KBM-7 (cell line): ENCODE data around the gene XRRA1.
"Not testable (repeated sequence)": the region's sequence is repeated elsewhere in the genome, so short reads cannot be mapped to it uniquely, and the experiment has no call there.

Experiments used
- DNase-seq: peaks from one replicate; pipeline ENCODE4 v3.0.0-alpha.2; 2015
- in situ Hi-C: fragments of 300-500 bp; cut with MboI; formaldehyde crosslinking; loops from 2 replicates; pipeline ENCODE4 v1.14.3; 2020; ENCODE audit warnings: low sequenced_read_pairs, low pct_unique_long_range_greater_than_20kb, mixed read lengths

XRRA1 gene, protein sequence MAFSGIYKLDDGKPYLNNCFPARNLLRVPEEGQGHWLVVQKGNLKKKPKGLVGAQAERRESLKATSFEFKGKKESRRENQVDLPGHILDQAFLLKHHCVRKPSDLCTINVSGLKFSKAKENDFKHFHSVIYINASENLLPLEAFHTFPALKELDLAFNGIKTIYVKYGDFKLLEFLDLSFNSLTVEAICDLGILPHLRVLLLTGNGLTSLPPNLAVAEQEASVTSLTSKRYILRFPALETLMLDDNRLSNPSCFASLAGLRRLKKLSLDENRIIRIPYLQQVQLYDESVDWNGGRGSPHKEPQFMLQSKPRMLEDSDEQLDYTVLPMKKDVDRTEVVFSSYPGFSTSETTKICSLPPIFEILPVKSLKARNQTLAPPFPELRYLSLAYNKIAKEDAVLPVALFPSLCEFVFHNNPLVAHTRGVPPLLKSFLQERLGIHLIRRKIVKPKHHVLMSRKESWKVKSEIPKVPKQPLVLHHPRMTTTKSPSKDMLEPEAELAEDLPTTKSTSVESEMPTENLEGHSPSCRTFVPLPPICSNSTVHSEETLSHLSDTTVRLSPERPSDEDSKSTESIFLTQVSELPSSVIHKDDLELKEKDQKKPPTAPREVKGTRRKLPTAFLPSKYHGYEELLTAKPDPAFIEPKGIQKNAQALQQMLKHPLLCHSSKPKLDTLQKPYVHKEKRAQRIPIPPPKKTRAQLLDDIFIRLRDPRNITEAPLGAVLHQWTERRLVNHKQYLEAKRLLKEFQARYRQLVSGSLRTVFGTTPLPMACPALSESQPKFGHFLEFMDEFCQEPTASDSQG

DNA sequence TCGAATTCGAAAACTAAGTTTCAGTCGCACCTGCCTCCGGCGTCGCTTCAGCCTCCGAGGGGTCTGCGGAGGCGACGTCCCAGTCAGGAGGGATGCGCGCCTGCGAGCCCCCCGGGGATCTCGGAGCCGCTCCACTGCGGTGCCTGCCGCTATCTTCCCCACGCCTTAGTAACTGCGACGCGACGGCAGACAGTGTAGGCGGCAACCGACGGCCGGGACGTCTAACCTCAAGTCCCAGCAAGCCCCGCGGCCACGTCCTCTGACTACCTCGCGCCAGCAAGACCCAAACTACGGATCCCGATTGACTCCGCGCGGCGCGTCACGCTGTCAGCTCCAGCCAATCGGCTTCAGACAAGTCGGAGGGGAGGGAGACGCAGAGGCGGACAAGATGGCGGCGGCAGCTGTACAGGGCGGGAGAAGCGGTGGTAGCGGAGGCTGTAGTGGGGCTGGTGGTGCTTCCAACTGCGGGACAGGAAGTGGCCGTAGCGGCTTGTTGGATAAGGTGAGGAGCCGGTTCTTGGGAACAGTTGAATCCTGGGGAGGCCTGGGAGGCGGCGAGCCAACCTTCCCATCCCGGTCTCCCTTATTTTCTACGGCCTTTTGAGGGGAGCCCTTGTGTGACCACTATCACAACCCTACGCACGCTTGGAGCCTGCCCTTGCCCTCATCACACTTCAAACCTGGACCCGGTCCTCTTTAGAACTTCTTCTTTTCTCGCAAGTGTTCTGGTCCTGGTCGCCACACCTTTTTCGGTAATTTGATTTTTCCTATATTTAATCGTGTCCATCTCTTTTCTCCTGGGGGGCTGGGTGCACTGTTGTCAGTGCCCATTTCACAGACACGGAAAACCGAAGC, at the start of gene XRRA1, which contains the start of gene SPCS2:
XRRA1 (minus strand) TSS at position 194 of the 855 bp plus-strand sequence. CDS start 8,213 bp downstream, outside the sequence.
SPCS2 (plus strand) TSS at position 369 of the 855 bp plus-strand sequence; CDS start at position 389, 20 bp downstream.
- in situ Hi-C loops: no loop called here
- DNase-seq: peak; percentile 98

DNA sequence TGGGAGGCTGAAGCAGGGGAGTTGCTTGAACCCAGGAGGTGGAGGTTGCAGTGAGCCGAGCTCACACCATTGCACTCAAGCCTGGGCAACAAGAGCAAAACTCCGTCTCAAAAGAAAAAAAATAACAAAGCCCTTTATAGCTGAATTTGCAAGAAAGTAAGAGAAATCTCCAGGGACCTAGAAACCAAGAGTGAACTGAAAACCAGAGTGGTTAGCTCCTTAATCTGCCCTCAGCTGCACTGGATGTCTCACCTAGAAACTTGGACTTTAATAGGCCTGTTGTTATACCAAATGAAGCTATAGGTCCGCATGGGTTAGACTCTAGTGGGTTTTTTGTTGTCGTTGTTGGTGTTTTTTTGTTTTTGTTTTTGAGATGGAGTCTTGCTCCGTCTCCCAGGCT, 44.0 kb upstream of the XRRA1 start:
- in situ Hi-C loops: no loop called here
- no peak for DNase-seq

DNA sequence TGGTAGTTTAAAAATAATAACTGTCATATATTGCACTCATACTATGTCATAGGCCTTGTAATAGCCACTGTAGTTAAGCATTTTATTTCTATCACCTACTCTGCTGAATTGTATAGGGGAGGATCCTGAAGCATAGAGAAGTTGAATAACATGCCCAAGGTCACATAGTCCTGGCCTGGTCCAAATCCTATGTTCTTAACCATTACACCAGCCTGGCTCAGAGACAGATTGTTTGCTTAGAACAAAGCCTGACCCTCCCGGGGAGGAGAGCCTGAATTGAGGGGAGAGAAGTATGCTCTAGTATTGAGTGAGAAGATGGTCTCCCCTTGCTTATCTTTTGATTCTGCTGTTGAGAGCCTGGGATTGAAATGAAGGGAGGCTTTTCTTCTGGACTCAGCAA, 42.0 kb upstream of the XRRA1 start:
- in situ Hi-C loops: no loop called here
- DNase-seq: no peak

DNA sequence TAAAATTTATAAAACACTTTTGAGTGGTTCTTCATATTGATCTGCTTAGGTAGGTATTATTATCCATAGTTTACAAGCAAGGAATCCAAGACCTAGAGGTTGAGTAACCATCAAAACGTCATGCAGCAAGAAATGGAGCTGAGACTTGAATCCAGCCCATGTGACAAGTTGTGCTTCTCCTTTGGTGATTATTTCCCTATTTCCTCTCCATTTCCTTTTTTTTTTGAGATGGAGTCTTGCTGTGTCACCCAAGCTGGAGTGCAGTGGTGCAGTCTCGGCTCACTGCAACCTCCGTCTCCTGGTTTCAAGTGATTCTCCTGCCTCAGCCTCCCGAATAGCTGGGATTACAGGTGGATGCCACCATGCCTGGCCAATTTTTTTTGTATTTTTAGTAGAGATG, 41.3 kb upstream of the XRRA1 start:
- in situ Hi-C loops: not testable (repeated sequence)
- DNase-seq: peak; percentile 38

DNA sequence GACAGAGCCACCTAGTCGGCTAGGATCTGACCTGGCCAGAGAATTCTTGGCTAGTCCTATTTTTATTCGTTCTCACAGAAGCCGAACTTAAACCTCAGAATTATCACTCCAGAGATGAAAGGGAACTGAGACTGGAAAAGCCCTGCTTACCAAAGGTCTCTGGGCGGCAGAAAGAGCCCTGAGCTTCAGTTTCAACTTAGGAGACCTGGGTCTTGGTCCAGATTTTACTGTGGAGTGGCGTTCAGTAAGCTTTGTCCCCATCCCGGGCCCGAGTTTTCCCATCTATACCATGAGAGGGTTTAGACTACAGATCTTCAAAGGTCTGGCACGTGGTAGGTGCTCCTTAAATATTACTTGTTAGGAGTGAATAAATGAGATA, 40.4 kb upstream of the XRRA1 start:
- in situ Hi-C loops: no loop called here
- DNase-seq: peak; percentile 26

DNA sequence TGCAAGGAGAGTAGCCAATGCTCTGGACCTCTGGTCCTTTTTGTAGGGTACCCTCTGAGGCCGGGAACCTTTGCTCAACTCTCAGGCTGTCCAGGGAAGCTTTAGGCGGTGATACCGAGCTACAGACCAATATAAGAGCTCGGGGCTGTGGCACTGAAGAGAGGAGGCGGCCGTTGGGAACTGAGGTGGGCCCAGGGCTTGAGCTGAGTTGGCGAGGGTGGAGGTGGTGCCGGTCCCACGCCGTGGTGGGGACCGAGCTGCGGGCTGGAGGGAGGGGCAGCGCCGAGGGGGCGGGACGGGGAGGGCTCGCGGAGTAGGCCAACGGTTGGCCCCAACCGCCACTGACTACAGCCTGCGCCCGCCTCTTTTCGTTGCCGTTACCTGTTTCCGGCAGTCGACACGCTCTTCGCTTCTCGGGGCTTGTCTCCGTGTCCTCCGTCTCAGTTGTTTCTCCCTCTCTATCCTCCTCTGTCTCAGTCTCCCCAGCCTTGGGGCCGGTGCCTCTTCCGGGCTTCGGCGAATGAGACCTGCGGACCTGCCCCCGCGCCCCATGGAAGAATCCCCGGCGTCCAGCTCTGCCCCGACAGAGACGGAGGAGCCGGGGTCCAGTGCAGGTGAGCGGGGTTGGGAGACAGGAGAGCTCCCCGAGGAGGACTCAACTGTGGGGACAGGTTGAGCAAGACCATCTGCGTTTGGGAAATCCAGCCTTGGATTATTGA, 39.8 kb upstream of the XRRA1 start, which contains the start of gene NEU3:
NEU3 (plus strand) TSS at position 393 of the 719 bp plus-strand sequence; CDS start at position 521, 128 bp downstream.
- DNase-seq: peak; percentile 79
- in situ Hi-C loops: no loop called here

DNA sequence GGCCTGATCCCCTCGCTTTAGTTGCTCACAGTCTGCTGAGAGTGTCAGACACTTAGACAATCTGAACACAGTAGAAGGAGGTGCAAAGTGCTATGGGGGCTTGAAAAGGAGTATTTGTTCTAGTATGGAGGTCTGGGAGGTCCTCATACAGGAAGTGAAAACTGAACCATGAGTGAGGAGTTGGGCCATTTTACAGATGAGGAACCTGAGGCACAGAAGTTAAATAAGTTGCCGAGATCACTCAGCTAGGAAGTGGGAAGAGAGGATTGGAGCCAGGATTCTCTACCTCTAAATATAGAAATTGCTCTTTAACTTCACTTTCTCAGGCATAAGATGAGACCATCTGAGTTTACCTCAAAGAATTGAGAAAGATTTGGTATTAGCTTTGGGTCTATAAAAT, 35.8 kb upstream of the XRRA1 start:
- no peak for DNase-seq
- in situ Hi-C loops: no loop called here

DNA sequence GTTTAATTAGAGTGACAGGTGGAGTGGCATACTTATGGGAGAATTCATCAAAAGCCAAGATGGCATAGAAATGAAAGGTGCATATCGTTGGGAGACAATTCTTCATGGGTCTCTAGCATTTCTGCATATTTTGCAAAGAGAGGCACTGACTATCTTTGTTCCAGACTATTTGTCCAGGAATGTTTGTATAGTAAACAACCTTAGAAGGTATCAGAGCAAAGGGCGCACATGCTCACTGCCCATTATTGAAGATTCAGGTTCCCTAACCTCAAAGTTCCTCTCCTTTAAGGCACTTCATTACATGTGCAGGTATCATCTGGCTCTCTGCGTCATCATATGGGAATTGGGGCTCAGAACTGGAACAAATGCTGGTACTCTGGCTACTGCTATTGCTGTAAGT, 35.2 kb upstream of the XRRA1 start:
- in situ Hi-C loops: no loop called here
- DNase-seq: no peak

DNA sequence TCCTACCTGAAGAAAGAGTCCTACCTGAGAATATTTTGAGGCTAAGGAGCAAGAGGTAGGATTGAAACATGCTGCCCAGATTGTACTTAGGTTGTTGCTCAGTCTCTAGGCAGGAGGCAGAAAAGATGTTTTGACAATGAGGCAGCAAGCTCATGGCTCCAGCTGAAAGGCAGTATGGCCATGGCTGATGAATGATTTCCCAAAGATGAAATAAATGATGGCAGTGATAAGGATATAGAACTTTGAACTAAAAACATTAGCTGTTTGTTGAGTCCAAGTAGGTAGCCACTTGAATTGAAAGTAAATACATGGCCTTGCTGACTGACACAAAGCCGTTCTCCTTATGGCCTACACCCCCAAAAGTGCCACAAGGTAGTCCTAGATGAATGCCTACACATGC, 33.0 kb upstream of the XRRA1 start:
- in situ Hi-C loops: no loop called here
- no peak for DNase-seq

DNA sequence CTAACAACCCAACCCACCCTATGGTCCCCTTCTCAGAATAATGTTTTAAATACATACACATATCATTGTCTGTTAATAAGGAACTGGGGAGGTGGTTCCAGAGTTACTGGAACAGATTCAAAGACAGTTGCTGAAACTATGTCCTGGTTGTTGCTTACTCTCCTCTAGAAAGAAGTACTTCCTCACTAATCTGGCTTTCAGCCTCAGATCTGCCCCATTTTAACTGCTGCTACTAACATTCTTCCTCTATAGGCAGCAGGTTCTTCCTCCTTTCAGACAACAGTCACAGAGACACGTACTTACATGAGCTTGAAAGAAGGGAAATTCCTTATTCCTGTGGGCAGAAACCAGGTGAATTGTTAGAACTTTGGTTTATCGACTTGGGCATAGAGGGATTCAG, 31.7 kb upstream of the XRRA1 start:
- peak; percentile 16 for DNase-seq
- in situ Hi-C loops: no loop called here

DNA sequence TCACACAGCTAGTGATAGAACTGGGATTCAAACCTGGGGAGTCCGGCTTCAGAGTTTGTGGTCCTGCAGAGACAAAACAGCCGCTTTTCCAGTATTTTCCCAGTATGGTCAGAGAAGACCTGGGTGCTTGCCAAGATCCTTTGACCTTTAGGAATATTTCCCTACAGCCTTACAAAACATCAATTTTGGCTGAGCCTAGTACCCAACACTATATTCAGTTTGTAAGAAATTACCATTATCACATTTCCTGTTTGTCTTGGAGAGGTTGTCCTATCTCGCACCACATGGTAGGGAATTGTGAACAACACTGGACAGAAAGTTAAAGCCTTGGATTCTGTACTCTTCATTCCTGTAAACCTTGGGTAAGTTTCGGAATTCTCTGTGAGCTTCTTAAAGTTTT, 29.1 kb upstream of the XRRA1 start:
- in situ Hi-C loops: no loop called here
- no peak for DNase-seq

DNA sequence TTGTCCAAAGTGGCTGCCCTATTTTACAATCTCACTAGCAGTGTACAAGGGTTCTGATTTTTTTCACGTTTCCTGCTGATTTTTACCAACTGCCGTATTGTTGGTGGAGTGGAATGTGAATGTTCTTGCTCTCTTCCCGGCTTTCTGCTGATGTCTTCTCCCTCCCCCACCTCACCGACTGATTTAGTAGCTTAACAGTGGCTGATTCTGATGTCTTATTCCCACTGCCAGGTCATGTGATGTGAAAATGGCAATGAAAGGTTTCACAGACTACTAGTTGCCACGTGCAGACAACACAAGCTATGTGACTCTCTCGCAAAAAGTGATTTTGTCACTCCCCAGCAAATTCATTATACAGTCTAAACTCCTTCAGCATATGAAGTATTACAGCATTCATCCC, 22.5 kb upstream of the XRRA1 start:
- DNase-seq: no peak
- in situ Hi-C loops: no loop called here

DNA sequence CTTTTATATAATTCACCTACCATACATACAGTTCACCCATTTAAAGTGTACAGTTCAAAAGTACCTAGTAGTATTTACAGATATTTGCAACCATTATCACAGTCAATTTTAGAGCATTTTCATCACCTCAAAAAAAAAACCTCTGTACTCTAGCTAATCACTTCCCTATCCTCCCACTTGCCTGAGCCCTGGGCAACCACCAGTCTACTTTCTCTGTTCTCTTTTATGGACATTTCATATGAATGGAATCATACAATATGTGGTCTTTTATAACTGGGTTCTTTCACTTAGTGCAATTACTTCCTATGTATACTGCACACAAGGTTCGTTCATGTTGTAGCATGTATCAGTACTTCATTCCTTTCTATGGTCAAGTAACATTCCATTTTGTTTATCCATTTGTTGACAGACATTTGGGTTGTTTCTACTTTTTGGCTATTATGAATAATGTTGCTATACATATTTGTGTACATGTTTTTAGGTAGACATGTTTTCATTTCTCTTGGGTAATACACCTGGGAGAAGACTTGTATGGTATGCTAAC, 22.0 kb upstream of the XRRA1 start:
- in situ Hi-C loops: no loop called here
- DNase-seq: no peak

DNA sequence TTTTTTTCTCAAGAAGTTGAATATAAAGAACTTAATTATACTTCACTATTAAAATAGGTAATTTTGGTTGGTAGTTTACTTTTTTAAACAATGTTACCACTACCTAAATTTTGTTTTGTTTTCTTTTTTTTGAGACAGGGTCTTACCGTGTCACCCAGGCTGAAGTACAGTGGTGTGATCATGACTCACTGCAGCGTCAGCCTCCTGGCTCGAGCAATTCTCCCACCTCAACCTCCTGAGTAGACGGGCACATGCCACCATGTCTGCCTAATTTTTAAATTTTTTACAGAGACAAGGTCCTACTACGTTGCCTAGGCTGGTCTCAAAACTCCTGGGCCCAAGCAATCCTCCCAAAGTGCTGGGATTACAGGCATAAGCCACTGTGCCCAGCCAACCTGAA, 17.8 kb upstream of the XRRA1 start:
- in situ Hi-C loops: no loop called here
- DNase-seq: no peak

DNA sequence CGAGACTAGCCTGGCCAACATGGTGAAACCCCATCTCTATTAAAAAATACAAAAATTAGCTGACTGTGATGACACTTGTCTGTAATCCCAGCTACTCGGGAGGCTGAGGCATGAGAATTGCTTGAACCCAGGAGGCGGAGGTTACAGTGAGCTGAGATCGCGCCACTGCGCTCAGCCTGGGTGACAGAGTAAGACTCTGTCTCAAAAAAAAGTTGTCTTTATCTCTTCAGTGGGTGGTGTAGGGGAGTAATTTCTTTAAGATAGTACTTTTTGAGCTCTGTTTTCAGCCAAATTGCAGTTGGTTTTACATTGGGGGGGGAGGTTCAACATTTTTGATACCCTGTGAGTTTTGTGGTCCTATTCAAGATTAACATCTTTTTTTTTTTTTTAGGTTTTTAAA, 11.2 kb upstream of the XRRA1 start:
- DNase-seq, in situ Hi-C loops: not testable (repeated sequence)

DNA sequence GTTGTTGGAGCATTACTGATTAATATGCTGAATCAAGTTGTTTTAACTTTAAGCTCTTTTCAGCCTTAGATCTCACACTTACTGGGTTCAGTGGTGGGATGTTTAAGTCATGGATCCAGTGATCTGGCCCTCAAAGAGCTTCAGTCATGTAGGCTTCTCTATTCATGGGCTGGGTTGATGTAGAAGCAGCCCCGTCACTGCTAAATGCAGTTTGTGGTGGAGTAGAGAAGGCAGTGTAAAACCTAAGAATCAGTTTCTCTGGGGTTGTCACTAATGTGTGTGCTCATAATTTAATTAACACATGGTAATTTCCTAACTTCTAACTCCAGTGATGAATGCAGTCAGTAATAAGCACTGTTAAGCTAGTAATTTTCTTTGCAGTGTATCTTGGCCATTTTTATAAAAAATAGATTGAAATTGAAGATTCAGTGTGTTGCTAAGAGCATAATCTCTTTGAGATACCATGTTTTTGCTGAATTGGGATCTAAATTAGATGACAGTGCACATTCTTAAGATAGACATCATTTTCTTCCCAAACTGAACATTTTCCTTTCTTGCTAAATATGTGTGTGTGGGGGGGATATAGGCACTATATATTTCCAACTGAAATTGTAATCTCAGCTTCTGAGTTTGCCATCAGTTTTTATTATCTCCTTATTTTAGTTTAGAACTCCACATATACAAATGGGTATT, 9.2 kb upstream of the XRRA1 start:
- DNase-seq: no peak
- in situ Hi-C loops: no loop called here

DNA sequence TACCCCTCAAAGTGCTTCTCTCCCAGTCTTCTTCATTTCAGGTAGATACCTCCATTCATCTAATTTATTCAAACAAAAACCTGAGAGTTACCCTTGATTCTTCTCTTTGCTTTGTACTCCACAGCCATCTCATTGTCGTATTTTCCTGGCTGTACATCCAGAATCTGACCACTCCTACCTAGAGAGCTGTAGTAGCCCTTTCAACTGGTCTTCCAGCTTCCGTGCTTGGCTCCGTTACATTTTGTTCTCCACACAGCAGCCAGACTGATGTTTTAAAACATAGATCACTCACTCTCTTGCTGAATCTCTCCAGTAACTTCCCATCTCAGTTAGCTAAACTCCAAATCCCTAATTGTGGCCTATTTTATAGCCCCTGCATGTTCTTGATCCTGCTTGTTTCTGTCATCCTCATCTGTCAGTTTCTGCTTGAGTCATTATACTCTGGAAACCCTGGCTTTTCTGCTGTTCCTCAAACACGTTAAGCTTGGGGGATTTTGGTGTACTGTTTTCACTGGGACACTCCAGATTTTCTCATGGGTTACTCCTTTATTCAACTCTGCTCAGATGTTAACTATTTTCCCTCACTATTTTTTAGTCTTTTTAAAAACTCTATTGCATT, 7.6 kb upstream of the XRRA1 start:
- no peak for DNase-seq
- in situ Hi-C loops: no loop called here

DNA sequence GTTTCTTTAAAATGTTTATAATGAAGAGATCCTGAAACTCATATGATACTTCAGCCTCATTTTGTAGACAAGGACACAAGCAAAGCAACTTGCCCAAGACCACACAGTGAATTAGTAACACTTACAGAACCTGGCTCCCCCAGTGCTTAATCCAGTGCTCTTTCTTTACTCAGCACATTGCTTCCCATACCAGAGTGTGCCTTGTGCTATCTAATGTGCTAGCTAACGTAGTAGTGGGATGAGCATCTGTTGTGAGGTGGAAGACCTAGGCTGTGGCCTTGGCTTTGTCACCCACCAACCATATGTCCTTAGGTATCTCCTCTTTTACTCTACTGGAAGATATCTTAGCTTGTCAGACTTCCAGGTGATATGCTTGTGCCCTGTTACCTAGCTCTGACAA, 5.3 kb upstream of the XRRA1 start:
- DNase-seq: no peak
- in situ Hi-C loops: no loop called here
